Cardiac fibroblast (primary cell): Measurements from ENCODE around the gene PI4K2A.
A peak's percentile ranks its signal among the peaks of the same experiment; 100 is the strongest.
"Not testable (repeated sequence)": the region's sequence is repeated elsewhere in the genome, so short reads cannot be mapped to it uniquely, and the experiment has no call there.

Experiments
- DNase-seq, 2 donors: peaks; one replicate each; pipeline versions ENCODE4 v3.0.0 to v3.0.0-alpha.2; 2010; ENCODE audit warnings: low read depth in 2 of 2
- H3K4me3 ChIP-seq, 2 donors: replicated peaks in 1 of 2; 1 replicate in 1 of 2; 2 replicates in 1 of 2; pipeline ENCODE4 v1.5.1; 2011; ENCODE audit warnings: low read depth in 2 of 2, low read length in 2 of 2, mild to moderate bottlenecking in 2 of 2, moderate library complexity in 1 of 2
- CTCF ChIP-seq: IDR thresholded peaks from one replicate; pipeline ENCODE4 v1.5.1; 2011; ENCODE audit warnings: low read depth, mild to moderate bottlenecking, low read length, inconsistent platforms

PI4K2A gene

GRCh38 chr10:97640868-97641811 lies 669 bp downstream of the PI4K2A start:
- H3K4me3 ChIP-seq: peak overlapping the region; percentile 79 to 82
- TF ChIP-seq CTCF: no peak
- DNase-seq: peak; percentile 62 to 67

GRCh38 chr10:97642471-97643159 lies 2.1 kb downstream of the PI4K2A start:
- not testable (repeated sequence) for H3K4me3 ChIP-seq, DNase-seq

- no peak for DNase-seq
- H3K4me3 ChIP-seq: no peak overlapping the region
- TF ChIP-seq CTCF: no peak
Observed at GRCh38 chr10:97643441-97643985, 3.0 kb downstream of the PI4K2A start.

- no peak overlapping the region for H3K4me3 ChIP-seq
- DNase-seq: no peak
- no peak for TF ChIP-seq CTCF
Observed at GRCh38 chr10:97644936-97645335, 4.5 kb downstream of the PI4K2A start.

GRCh38 chr10:97647556-97647955 lies 7.1 kb downstream of the PI4K2A start:
- peak; percentile 51 to 75 for DNase-seq
- no peak for TF ChIP-seq CTCF
- no peak overlapping the region for H3K4me3 ChIP-seq

GRCh38 chr10:97648562-97649404 lies 8.3 kb downstream of the PI4K2A start:
- DNase-seq: peak; percentile 84 to 97
- no peak for TF ChIP-seq CTCF
- H3K4me3 ChIP-seq: peak overlapping the region in 1 of 2 donors; percentile 2

- not testable (repeated sequence) for DNase-seq
- H3K4me3 ChIP-seq: peak overlapping the region in 1 of 2 donors; percentile 2
Observed at GRCh38 chr10:97649405-97649750, 8.9 kb downstream of the PI4K2A start.
